Measurements from ENCODE around the gene CLNS1A. TPM values are rescaled to one million over a fixed set of nuclear protein-coding genes. Genes with fewer than 3 reads are reported as not detected.

CLNS1A gene
- total RNA-seq, 1 experiment from 2014 or later: 147 TPM

GRCh38 chr11:77604281-77604680 is 33.3 kb downstream of the CLNS1A start:
- Mint-ChIP-seq H3K4me3 (no peak overlapping the region), H3K27ac (no peak overlapping the region), H3K9me3 (no peaks in the 10 kb centered on the region), H3K4me1 (peaks cover 6% of the 10 kb centered on the region), H3K27me3 (ENCODE audit: low read depth) (no peaks in the 10 kb centered on the region), H3K36me3 (peaks cover 22% of the 10 kb centered on the region)
- ChIA-PET CTCF (interaction anchor here (1.4 to 2.8 kb wide), 2 partner anchors 14 to 16 kb away, joined by 3 to 10 read pairs; no protein-coding TSS in a partner anchor), POLR2A (no interaction called here)
- TF ChIP-seq EMX1 (CRISPR knock-in tag; IDR thresholded peaks at IDR 0.05) (no peak), CTCF (IDR thresholded peaks at IDR 0.05) (no peak), USF1 (CRISPR knock-in tag; IDR thresholded peaks at IDR 0.05) (no peak), ELF4 (CRISPR knock-in tag; IDR thresholded peaks at IDR 0.05; ENCODE audit: low read depth) (no peak), ZNF416 (CRISPR knock-in tag; IDR thresholded peaks at IDR 0.05) (no peak), TEAD1 (CRISPR knock-in tag; IDR thresholded peaks at IDR 0.05) (no peak), E2F5 (CRISPR knock-in tag; IDR thresholded peaks at IDR 0.05) (no peak), ZNF423 (CRISPR knock-in tag; IDR thresholded peaks at IDR 0.05) (no peak), SOX15 (CRISPR knock-in tag; IDR thresholded peaks at IDR 0.05) (no peak), CREM (CRISPR knock-in tag; IDR thresholded peaks at IDR 0.05) (no peak), ZNF281 (CRISPR knock-in tag; IDR thresholded peaks at IDR 0.05) (no peak), RORB (CRISPR knock-in tag; IDR thresholded peaks at IDR 0.05) (no peak), AFF4 (CRISPR knock-in tag; IDR thresholded peaks at IDR 0.05; ENCODE audit: borderline replicate concordance) (no peak), E2F4 (CRISPR knock-in tag; IDR thresholded peaks at IDR 0.05; ENCODE audit: borderline replicate concordance, low read depth) (no peak), ATF2 (CRISPR knock-in tag; IDR thresholded peaks at IDR 0.05; ENCODE audit: borderline replicate concordance, low read depth) (no peak), SMAD4 (CRISPR knock-in tag; IDR thresholded peaks at IDR 0.05) (no peak), HMGXB4 (CRISPR knock-in tag; IDR thresholded peaks at IDR 0.05) (no peak), HMGA2 (CRISPR knock-in tag; IDR thresholded peaks at IDR 0.05) (no peak)
- DNase-seq (ENCODE audit: low spot score) (no peak), ATAC-seq (no peak)

All from WTC11 (cell line).